ENCODE data around the gene MFSD12.

MFSD12 gene

GRCh38 chr19:3505598-3506383 is 51.6 kb downstream of the MFSD12 start, which contains the start of gene FZR1:
Gene FZR1, plus strand, starts transcription at chr19:3506311. Its CDS starts 16,679 bp downstream, at chr19:3522990.
- peak; percentile 97 for DNase-seq

- no peak for DNase-seq
These were observed 52.7 kb downstream of the MFSD12 start for GRCh38 chr19:3504735-3505134.

- DNase-seq = no peak
These were observed 54.3 kb downstream of the MFSD12 start for GRCh38 chr19:3503036-3503572.

GRCh38 chr19:3501780-3502179 is 55.6 kb downstream of the MFSD12 start:
- no peak for DNase-seq

- peak; percentile 88 for DNase-seq
These were observed 56.8 kb downstream of the MFSD12 start, which contains the start of gene DOHH for GRCh38 chr19:3500429-3501101. Gene DOHH, minus strand, starts transcription at chr19:3500674. Its CDS starts 3,860 bp downstream, at chr19:3496814.

GRCh38 chr19:3499738-3500428 is 57.5 kb downstream of the MFSD12 start:
- no peak for DNase-seq

GRCh38 chr19:3497757-3498520 is 59.4 kb downstream of the MFSD12 start:
- no peak for DNase-seq

- DNase-seq = no peak
These were observed 60.8 kb downstream of the MFSD12 start for GRCh38 chr19:3496392-3497273.

- no peak for DNase-seq
These were observed 62.8 kb downstream of the MFSD12 start for GRCh38 chr19:3494559-3494958.
